Lung (tissue), 12 donors: ENCODE measurements around the gene MAPK12. TPM values are rescaled to one million over a fixed set of nuclear protein-coding genes. Genes with fewer than 3 reads are reported as not detected.

Experiments
- ATAC-seq: fragments of 200-7000 bp; cut with Tn5 transposase; one replicate; pipeline ENCODE4 v1.9.1; 2020; ENCODE audit warnings: moderate number of reproducible peaks; ENCODE audit not compliant: insufficient read depth, low FRiP score
- DNase-seq, 3 donors: peaks; one replicate each; pipeline ENCODE4 v3.0.0-alpha.2; 2013 to 2017
- H3K27ac ChIP-seq, 2 donors: one replicate each; pipeline ENCODE4 v1.5.1; 2013; ENCODE audit warnings: mild to moderate bottlenecking in 2 of 2, moderate library complexity in 2 of 2, control low read depth in 1 of 2, inconsistent platforms in 1 of 2, low read depth in 1 of 2, low read length in 1 of 2
- H3K27me3 ChIP-seq, 3 donors: one replicate each; pipeline ENCODE4 v1.5.1; 2013; ENCODE audit warnings: low read length in 2 of 3; ENCODE audit not compliant: control insufficient read depth in 3 of 3, insufficient read depth in 3 of 3
- H3K36me3 ChIP-seq, 4 donors: one replicate each; pipeline ENCODE4 v1.5.1; 2013; ENCODE audit warnings: low read length in 4 of 4, mild to moderate bottlenecking in 1 of 4, moderate library complexity in 1 of 4; ENCODE audit not compliant: control insufficient read depth in 4 of 4, insufficient read depth in 4 of 4
- H3K4me1 ChIP-seq, 5 donors: one replicate each; pipeline ENCODE4 v1.5.1; 2013; ENCODE audit warnings: low read length in 5 of 5, mild to moderate bottlenecking in 2 of 5, moderate library complexity in 1 of 5; ENCODE audit not compliant: control insufficient read depth in 5 of 5, insufficient read depth in 5 of 5
- H3K4me3 ChIP-seq: one replicate; pipeline ENCODE4 v1.5.1; 2013; ENCODE audit warnings: mild to moderate bottlenecking, control low read depth, moderate library complexity
- H3K9ac ChIP-seq, 2 donors: one replicate each; pipeline ENCODE4 v1.5.1; 2013; ENCODE audit warnings: low read length in 2 of 2, control low read depth in 1 of 2; ENCODE audit not compliant: insufficient read depth in 1 of 2
- H3K9me3 ChIP-seq, 4 donors: one replicate each; pipeline ENCODE4 v1.5.1; 2013; ENCODE audit warnings: low read length in 3 of 4, mild to moderate bottlenecking in 1 of 4, moderate library complexity in 1 of 4; ENCODE audit not compliant: control insufficient read depth in 4 of 4, insufficient read depth in 3 of 4
- CTCF ChIP-seq: IDR thresholded peaks from 2 replicates; pipeline ENCODE4 v1.5.1; 2012; ENCODE audit warnings: mild to moderate bottlenecking; ENCODE audit errors: control extremely low read depth, extremely low read depth
- WGBS, 2 donors: extraction: QIAGEN DNeasy Blood & Tissue Kit; methylation state at CpG; one replicate each; pipeline ENCODE4 v1.1.7; 2013; 5-methylcytosine and 5-hydroxymethylcytosine counted together
- polyA plus RNA-seq, 2 donors: library from polyadenylated mRNA; stranded (reverse); fragments of 200-250 nt; gene quantifications; one replicate each; pipeline ENCODE4 v1.2.1, GENCODE V29; 2013
- total RNA-seq, 2 donors: library from RNA; depleted of rRNA in 1 of 2; stranded (reverse); fragments of >200 nt in 1 of 2; gene quantifications; one replicate each; pipeline ENCODE4 v1.2.1, GENCODE V29; 2014 to 2021
- donor health status: control.
- donor health status: control.
- donor health status: Bipolar disorder and iron deficiency.
- donor health status: healthy.
- donor health status: DM: yes; HTN: yes; CAD: no.

The MAPK12 gene
- total and polyA plus RNA-seq, 4 donors = 10.4 to 13.1 (median 11.9) TPM

DNA sequence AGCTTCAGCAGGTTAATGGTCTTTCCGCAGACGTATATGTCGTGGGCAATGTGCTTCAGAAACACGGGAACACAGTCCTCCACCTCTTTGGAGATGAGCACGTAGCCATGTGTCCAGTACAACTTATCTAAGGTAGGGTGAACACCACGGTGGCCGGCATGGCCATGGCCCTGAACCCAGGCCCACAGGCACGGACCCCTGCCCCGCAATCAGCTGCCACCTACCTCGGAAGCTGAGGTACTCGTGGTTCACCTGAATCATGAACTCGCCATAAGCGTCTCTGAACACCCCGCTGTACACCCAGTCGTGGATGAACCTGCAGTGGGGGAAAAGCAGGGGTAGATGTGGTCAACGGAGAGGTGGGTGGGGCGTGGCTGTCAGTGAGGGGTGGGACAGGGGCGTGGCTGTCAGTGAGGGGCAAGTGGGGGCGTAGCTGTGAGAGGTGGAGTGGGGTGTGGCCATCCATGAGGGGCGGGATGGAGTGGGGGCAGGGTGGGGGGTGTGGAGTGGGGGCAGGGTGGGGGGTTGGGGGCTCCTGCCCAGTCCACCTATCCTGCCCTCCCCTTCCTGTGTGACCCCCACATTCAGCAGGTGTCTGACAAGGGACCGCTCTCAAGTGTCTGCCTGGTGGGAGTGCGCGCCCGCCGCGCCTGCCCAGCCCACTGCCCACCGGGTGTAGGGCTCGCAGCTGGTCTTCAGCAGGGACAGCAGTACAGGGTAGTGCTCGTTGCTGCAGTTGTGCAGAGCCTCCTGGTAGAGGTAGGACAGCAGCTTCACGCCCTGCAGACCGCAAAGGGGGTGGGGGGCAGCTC lies 35.2 kb downstream of the MAPK12 start:
- Histone ChIP-seq H3K9me3 (no peaks in the 10 kb centered on the region), H3K27me3 (no peaks in the 10 kb centered on the region), H3K36me3 (peaks cover 4 to 79% (median 29%) of the 10 kb centered on the region in 4 donors), H3K27ac (no peak overlapping the region), H3K4me1 (no peaks in the 10 kb centered on the region), H3K4me3 (no peak overlapping the region), H3K9ac (no peak overlapping the region)
- no peak for TF ChIP-seq CTCF
- ATAC-seq (no peak), DNase-seq (no peak)
- WGBS, 2 donors = 95 to 97% methylated on average over 31 of the region's 31 CpGs

GRCh38 chr22:50225200-50225969 lies 36.1 kb downstream of the MAPK12 start:
- Histone ChIP-seq H3K27me3 (no peaks in the 10 kb centered on the region), H3K4me3 (no peak overlapping the region), H3K27ac (no peak overlapping the region), H3K36me3 (peaks cover 4 to 87% (median 33%) of the 10 kb centered on the region in 4 donors), H3K9ac (no peak overlapping the region), H3K4me1 (no peaks in the 10 kb centered on the region), H3K9me3 (no peaks in the 10 kb centered on the region)
- TF ChIP-seq CTCF = no peak
- DNase-seq = peak; percentile 30 to 53 (median 38)
- 86 to 93% methylated on average over 24 of the region's 24 CpGs for WGBS, 2 donors
- ATAC-seq = no peak

DNA sequence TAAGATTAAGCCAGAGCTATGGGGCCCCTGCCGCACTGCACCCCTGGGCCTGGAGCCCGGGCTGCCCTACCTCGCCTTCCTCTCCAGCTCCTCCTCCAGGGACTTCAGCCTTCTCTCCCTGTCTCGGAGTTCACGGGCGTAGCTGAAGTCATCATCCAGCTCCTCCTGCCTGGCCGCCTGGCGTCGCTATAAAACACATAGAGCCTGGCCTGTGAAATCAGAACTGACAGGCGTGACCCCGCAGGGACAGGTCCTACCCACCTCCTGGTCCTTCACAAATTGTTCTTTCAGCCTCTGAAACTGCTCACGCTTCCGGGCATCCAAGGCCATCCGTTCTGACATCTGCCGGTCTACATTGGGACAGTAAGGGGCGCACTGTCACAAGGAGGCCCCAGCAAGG lies 37.4 kb downstream of the MAPK12 start:
- no peak for TF ChIP-seq CTCF
- H3K36me3 ChIP-seq = peaks cover 4 to 87% (median 36%) of the 10 kb centered on the region in 4 donors

More for the DNA sequence above, 37.4 kb downstream of the MAPK12 start:
- H3K27me3 ChIP-seq = no peaks in the 10 kb centered on the region
- 95% methylated on average over 16 of the region's 16 CpGs for WGBS, 2 donors
- H3K9me3 ChIP-seq = no peaks in the 10 kb centered on the region
- H3K4me1 ChIP-seq = peaks cover 0 to 3% (median 0%) of the 10 kb centered on the region in 5 donors
- no peak for ATAC-seq
- H3K27ac ChIP-seq = no peak overlapping the region
- H3K9ac ChIP-seq = no peak overlapping the region
- no peak overlapping the region for H3K4me3 ChIP-seq
- DNase-seq = no peak
